Dermis microvascular lymphatic vessel endothelial cell (primary cell): ENCODE data around the gene MXD4. TPM values are rescaled to one million over a fixed set of nuclear protein-coding genes. Genes with fewer than 3 reads are reported as not detected.
A peak's percentile ranks its signal among the peaks of the same experiment; 100 is the strongest.

ENCODE experiments used
- DNase-seq, 2 donors: peaks; one replicate each; pipeline versions ENCODE4 v3.0.0 to v3.0.0-alpha.2; 2010; ENCODE audit warnings: low read depth in 2 of 2
- total RNA-seq: library from RNA; depleted of rRNA; stranded (reverse); fragments of >200 nt; gene quantifications from 2 replicates; pipeline ENCODE4 v1.2.1, GENCODE V29; 2014

MXD4 gene
- total RNA-seq, 1 donor from 2014 or later = 48.7 TPM

DNA sequence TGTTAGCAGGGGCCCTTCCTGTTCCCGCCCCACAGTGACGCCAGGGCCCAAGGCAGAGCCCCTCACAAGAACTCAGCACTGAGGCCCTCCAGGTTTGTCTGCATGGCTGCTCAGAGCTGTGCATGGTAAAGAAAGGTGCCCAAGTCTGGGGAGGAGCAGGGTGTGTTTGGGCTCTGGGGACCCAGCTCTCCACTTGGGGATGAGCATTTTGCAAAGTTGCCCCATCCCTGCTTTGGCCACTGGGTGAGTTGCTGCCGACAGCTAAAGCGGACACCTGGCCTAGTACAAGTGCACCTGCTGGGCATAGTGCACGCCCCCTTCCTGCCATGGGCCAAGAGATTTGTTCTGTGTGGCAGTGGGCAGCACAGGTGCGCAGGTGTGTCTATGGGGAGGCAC is 2.0 kb upstream of the MXD4 start:
- DNase-seq = no peak

DNA sequence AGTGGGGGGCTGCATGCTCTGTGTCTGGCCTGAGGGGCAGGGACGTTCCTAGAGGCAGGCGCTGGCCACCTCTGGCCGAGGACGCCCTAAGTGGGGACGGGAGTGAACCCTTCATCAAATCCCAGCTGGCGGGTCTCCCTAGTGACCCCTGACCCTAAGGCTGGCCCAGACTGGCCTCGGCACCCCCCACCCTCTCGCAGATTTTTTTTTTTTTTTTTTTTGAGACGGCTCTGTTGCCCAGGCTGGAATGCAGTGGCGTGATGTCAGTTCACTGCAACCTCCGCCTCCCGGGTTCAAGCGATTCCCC is 988 bp upstream of the MXD4 start:
- DNase-seq = no peak

DNA sequence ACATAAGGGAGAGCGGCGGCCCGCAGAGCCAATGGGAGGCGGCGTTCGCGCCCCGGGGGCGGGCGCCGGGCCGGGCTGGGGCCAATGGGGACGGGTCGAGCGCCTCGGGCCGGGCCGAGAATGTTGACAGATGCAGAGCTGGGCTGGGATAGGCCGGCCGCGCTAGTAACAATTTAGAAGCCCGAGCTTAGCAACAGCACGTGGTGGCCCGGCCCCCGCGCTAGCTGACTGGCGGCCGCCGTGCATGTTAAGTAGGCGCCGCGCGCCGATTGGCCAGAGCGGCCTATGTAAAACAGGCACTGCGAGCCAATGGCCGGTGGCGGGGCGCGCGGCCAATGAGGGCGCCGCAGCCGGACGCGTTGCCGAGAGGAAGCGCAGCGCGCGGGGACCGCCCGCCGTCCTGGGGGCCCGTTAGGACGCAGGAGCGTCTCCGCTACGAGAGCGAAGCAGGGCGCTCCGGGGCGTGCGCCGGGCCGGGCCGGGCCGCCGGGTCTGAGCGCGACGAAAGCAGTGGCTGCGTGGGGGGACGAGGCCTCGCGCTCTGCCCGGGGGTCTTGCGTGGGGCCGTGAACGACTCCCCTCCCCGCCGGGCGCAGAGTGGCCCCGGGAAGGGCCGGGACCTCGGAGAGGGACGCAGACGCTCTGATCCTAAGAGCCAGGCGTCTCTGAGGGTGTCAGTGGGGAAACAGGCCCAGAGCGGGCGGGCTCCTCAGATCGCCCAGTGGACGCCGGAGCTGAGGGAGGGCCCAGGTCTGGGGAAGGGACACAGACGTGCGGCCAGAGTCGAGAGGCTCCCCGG is 435 bp upstream of the MXD4 start:
- DNase-seq = peak; percentile 98 to 100

DNA sequence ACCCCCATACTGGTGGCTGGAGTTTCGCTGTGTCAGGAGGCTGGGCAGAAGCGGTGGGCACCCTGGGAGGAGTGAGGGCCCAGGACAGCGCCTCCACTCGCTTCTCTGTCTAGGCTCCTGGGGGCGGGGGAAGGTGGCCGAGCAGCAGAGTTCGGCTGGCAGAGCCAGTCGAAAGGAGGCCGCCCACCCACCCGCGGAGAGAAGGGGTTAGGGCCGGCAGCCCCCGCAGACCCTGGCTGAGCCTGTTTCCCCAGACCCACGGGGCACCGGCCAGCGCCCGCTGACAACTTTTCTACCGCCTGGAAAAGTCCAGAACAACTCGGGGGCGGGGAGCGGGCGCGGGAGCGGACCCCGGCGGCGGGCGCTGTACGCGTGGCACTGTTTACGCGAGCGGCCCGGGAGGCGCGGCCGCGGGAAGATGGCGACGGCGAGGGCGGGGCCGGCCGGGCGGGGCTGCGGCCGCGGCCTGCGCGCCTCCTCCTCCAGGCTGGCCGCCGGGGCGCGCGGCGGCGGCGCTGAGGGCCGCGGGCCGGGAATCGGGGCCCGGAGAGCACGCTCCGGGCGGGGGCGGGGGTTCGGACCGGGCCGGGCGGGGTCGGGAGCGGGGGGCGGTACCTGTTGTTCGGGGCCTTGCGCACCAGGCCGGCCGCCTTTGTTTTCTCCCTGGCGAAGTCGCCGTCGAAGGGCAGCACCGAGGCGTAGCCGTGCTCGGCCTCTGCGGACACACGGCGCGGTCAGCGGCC is 628 bp downstream of the MXD4 start:
- peak in 1 of 2 donors; percentile 66 for DNase-seq

GRCh38 chr4:2260344-2261109 is 1.4 kb downstream of the MXD4 start:
- no peak for DNase-seq

GRCh38 chr4:2259541-2260343 is 2.2 kb downstream of the MXD4 start:
- no peak for DNase-seq

DNA sequence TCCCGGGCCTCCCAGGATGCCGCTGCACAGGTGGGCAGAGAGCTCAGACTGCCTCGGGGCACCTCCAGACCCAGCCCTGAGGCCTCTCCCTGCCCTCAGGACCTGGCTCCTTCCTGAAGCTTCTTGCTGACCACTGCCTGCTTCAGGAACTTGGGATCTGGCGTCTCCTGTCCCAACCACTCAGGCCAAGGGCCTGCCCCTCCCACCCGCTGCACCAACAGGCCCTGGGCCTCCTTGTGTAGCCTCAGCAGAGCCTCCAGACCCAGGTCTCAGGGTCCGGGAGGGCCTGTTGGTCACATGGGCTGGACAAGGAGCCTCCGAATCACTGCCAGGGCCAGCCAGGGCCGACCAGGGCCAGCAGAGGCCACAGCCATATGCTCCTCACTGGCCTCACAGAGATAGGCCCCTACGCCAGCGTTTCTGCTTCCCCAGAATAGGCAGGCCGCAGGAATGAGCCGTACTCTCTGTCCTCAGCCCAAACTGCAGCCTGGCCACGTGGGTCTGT is 2.8 kb downstream of the MXD4 start:
- DNase-seq = no peak

GRCh38 chr4:2258091-2259035 is 3.5 kb downstream of the MXD4 start:
- no peak for DNase-seq

DNA sequence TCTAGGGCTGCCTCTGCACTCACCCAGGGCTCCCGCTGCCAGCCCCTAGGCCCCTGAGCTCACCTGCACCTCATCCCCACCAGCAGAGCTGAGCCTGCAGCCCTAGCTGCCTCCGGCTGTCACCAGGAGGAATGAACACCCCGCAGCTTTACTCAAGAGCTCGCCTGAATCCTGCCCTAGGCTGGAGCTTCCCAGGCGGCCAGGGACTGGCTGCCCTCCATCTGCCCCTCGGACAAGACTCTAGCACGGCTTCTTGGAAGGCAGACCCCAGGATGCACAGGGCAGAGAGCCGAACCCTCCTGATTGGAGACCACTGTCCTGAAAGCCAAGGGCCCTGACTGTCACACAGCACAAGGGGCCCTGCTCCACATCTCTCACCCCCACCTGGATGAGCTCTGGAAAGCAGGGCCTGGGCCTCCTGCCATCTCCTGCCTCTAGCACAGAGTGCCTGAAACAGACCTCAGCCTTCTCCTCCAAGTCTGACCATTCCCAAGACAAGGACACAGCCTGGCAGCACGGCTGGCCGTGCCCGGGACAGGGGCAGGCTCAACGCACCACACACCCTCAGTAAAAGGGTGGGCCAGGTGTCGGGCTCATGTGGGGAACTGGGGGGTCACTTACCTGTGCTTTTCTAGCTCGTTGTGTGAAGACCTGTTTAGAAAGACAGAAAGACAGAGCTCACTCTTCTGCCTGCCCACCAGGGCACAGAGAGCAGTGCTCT is 4.4 kb downstream of the MXD4 start:
- DNase-seq = no peak

- DNase-seq = peak in 1 of 2 donors; percentile 51
Measured at GRCh38 chr4:2256781-2257191, 5.1 kb downstream of the MXD4 start.

GRCh38 chr4:2256156-2256731 is 5.7 kb downstream of the MXD4 start:
- DNase-seq = no peak

GRCh38 chr4:2255501-2256155 is 6.3 kb downstream of the MXD4 start:
- no peak for DNase-seq

- DNase-seq = no peak
Measured at GRCh38 chr4:2254665-2255500, 7.0 kb downstream of the MXD4 start.

DNA sequence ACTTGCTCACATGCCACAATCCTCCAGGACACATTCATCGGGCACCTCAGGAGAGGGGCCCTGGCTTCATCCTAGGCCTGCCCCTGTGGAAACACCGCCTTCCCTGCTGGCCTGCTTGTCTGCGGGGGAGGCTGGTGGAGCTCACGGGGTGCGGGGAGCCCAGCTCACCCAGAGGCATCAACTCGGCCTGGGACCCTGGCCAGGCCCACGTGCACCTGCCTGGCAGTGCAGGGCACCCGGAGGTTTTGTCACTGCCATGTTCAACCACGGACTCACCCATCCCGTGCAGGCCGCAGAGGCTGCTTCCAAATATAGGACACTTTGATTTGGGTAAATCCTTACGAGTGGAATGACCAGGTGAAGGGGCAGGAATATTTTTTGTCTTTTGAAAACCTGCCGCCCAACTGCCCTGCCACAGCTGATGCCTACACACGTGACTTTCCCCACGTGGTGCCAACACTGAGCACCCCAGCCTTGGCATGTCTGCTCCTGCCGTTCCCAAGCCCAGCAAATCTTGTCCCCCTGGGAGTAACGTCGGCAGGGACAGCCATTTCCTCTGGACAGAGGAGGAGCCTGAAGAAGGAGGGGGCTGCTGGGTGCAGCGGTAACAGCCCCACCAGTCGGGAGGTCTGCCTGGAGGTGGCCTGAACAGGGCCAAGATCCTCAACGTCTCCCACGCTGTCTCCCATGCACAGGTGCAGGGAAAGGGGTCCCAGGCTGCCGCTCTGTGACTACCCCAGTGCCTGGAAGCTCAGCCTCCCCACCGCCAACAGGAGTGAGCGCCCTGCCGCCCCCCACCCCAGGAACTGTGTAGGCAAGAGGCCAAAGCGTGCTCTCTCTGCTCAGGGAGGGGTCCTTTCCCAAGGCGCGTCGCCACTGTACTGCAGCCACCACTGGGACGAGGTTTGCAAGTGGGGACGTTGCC is 8.5 kb downstream of the MXD4 start:
- DNase-seq = no peak

GRCh38 chr4:2252530-2253091 is 9.3 kb downstream of the MXD4 start:
- no peak for DNase-seq

DNA sequence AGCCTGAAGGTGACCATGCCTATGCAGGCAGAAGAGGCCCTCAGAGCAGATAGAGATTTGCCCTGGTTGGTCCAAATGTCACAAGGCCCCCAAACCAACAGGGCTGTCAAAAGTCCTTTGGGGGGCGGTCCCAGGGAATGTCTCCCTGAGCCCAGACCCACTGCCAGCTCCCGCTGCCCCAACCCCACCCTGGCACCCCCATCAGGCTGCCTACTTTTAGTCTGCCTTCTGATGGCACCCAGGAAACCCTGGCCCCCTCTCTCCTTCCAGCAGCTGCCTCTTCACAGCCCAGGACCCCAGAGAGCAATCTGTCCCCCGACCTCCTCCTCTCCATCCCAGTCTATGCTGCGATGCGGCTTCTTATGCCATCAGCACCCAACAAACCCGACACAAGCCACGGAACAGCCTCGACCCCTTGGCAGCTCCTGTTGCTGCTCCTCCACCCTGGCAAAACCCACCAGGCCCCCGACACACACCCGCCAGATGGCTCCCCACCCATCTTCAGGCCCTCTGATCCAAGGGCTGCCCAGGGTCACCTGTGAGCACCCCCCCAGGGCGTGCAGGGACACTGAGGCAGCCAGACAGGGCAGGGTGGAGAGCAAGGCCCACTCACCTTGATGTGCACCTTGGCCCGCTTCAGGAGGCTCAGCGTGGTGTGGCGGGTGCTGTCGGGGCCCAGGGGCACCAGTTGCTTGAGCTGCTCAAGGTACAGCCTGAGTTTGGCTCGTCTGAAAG is 9.9 kb downstream of the MXD4 start:
- no peak for DNase-seq
